GM10248 (cell line): ENCODE measurements around the gene KEL.

Experiments
- CTCF ChIA-PET: fragments of 300-600 bp; sonication (Branson Sonifier 250); formaldehyde crosslinking; extraction: SDS; loops from one replicate; lab custom pipeline; 2021; ENCODE audit warnings: antibody characterized with exemption; lab: Yijun Ruan, JAX
- POLR2A ChIA-PET: fragments of 350-650 bp; sonication (Branson Sonifier 250); formaldehyde crosslinking; extraction: SDS; loops from one replicate; lab custom pipeline; 2020; ENCODE audit warnings: antibody characterized with exemption; lab: Yijun Ruan, JAX
- DNase-seq: peaks from one replicate; pipeline ENCODE4 v3.0.0; 2012; ENCODE audit errors: extremely low spot score
- TF ChIP-seq, protein P1 (sequence below): IDR thresholded peaks from 2 replicates; pipeline ENCODE4 v1.5.1; 2012; ENCODE audit warnings: mild to moderate bottlenecking, low read depth; ENCODE audit errors: extremely low read depth, missing control alignments, control extremely low read depth

Gene KEL

DNA sequence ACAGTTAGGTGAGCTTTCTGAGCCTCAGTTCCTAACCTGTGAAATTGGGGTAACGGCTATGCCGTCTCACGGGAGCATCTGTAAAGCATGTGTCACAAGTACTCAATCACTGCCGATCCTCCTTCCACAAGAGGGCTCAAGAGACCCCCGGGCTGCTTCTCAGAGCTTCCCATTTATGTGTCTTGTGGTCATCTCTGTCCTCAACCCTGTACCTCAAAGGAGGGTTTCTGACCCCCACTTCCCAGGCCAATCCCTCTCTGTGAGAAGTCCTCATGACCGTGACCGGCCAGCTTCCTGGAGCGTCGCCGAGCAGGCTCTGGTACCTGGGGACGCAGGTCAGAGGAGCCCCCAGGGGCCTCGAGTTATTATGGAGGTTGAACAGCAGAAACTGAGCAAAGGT lies 28.1 kb downstream of the KEL start:
- ChIA-PET POLR2A (no interaction called here), CTCF (interaction anchor here (0.9 kb wide), 1 partner anchor 8 kb away, joined by 3 read pairs; no protein-coding TSS in a partner anchor)
- TF ChIP-seq, protein P1, sequence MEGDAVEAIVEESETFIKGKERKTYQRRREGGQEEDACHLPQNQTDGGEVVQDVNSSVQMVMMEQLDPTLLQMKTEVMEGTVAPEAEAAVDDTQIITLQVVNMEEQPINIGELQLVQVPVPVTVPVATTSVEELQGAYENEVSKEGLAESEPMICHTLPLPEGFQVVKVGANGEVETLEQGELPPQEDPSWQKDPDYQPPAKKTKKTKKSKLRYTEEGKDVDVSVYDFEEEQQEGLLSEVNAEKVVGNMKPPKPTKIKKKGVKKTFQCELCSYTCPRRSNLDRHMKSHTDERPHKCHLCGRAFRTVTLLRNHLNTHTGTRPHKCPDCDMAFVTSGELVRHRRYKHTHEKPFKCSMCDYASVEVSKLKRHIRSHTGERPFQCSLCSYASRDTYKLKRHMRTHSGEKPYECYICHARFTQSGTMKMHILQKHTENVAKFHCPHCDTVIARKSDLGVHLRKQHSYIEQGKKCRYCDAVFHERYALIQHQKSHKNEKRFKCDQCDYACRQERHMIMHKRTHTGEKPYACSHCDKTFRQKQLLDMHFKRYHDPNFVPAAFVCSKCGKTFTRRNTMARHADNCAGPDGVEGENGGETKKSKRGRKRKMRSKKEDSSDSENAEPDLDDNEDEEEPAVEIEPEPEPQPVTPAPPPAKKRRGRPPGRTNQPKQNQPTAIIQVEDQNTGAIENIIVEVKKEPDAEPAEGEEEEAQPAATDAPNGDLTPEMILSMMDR = no peak
- no peak for DNase-seq

GRCh38 chr7:142933624-142934023 lies 28.5 kb downstream of the KEL start, which contains the start of gene TRPV5:
Gene TRPV5, minus strand, starts transcription at chr7:142933746. Its CDS starts 287 bp downstream, at chr7:142933459.
- TF ChIP-seq, protein P1 = no peak
- no peak for DNase-seq
- ChIA-PET CTCF (interaction anchor here (0.9 kb wide), 1 partner anchor 9 kb away, joined by 3 read pairs; no protein-coding TSS in a partner anchor), POLR2A (no interaction called here)

- no peak for DNase-seq
- ChIA-PET POLR2A (no interaction called here), CTCF (interaction anchor here (0.9 kb wide), 1 partner anchor 9 kb away, joined by 3 read pairs; no protein-coding TSS in a partner anchor)
- TF ChIP-seq, protein P1 = no peak
Measured at GRCh38 chr7:142933092-142933475, 29.1 kb downstream of the KEL start.

DNA sequence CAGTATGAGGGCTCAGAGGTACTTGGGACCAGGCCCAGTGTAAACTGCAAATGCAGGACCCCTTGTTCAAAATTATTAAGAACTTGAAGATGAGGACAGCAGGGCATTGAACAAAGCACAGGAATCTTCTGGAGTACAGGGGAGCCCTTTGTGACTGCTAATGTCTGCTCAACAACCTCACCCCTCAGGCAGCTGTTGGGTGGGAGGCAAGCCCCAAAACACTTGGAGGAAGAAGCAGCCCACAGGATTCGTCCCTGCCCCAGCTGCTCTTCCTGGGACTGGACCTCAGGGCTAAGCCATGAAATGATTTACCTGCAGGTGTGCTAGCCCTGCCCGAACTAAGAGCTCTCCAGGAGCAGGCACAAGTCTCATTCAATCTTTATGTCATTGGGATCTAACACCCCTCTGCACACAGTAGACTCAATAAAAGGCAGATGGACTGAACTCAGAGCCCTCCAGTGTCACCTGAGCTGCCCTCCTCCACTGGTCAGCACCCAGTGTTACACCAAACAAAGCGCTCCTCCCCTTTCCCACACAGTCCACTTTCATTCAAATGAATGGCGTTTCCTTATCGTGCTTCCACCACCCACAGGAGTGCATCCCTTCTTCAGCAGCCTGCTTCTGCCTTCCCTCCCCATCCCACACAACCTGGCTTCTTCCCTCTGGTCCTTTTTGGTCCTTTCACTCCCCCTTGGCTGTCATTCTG lies 29.6 kb downstream of the KEL start:
- DNase-seq = no peak
- TF ChIP-seq, protein P1 = no peak
- ChIA-PET CTCF (no interaction called here), POLR2A (no interaction called here)

DNA sequence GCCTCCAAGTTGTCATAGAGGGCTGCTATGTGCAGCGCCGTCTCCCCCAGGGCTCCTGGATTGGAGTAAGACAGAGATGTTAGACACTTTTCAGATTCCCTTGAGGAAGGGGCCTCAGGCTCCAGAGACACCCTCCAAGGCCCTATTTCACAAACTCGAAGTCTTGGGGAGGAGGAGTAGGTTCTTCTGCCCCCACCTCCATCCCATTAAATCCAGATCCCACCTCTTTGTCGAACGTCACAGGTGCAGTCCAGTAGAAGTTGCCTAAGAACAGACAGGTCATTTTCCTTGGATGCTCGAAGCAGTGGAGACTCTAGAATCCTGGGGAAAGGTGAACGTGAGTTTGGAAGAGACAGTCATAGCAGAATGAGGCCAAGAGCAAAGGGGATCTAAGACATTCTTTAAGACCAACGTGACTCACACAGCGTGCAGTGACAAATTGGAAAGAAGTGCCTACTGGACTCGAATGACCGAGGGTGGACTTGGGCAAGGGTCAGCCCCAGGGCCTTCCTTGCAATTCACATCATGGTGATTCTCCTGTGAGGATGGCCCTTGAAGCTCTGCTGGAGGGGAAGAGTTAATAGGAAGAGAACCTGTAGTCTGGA lies 31.9 kb downstream of the KEL start:
- no peak for DNase-seq
- POLR2A ChIA-PET = no interaction called here
- TF ChIP-seq, protein P1 = no peak
- CTCF ChIA-PET = no interaction called here

DNA sequence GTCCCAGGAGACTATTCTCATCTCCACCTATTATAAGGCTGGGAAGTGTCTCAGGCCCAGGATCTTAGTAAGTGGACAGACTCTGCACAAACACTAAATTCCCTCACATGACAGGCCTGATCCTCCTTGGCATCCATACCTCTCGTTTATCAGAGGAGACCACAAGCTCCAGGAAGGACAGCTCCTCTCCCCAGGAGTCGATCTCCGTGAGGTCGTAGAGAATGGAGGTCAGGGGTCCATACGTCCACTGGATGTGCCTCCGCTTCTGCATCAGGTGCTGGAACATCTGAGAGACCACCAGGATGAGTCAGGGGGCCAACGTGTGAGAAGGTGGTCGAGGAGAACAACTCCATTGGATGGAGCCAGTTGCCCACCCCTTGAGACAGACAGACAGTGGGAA lies 34.2 kb downstream of the KEL start:
- TF ChIP-seq, protein P1 = no peak
- ChIA-PET POLR2A (no interaction called here), CTCF (interaction anchor here (0.8 kb wide), 1 partner anchor 54 kb away, joined by 3 read pairs; no protein-coding TSS in a partner anchor)
- DNase-seq = no peak
